Thyroid gland (tissue), 4 donors: ENCODE measurements around the gene NAA60.

Experiments
- CTCF ChIP-seq, 6 experiments: fragments of 200-600 bp in 3 of 6; fragments of 450-650 bp in 3 of 6; sonication (generic) in 3 of 6; IDR thresholded peaks; one replicate each; pipeline ENCODE4 v1.5.1; 2016 to 2019; ENCODE audit warnings: antibody characterized with exemption in 6 of 6, mild to moderate bottlenecking in 2 of 6, inconsistent platforms in 1 of 6, moderate library complexity in 1 of 6
- POLR2A ChIP-seq, 2 donors: fragments of 450-650 bp; IDR thresholded peaks; one replicate each; pipeline ENCODE4 v1.6.1; 2017; ENCODE audit warnings: antibody characterized with exemption in 2 of 2, mild to moderate bottlenecking in 2 of 2, moderate library complexity in 1 of 2

GRCh38 chr16:3413730-3414379 is 29.6 kb upstream of the NAA60 start:
- no peak for TF ChIP-seq CTCF (IDR thresholded peaks at IDR 0.05)
- TF ChIP-seq POLR2A (IDR thresholded peaks at IDR 0.05), result no peak
